Suppressor macrophage treated with lipopolysaccharide for 1 hour (primary cell): ENCODE results near the gene MLLT10.

Source experiments
- DNase-seq, 3 donors: peaks; one replicate each; pipeline ENCODE4 v3.0.0-alpha.2; 2020 to 2022

MLLT10 gene

GRCh38 chr10:21517134-21518031, 16.6 kb upstream of the MLLT10 start:
- peak; percentile 46 to 73 (median 55) for DNase-seq

DNA sequence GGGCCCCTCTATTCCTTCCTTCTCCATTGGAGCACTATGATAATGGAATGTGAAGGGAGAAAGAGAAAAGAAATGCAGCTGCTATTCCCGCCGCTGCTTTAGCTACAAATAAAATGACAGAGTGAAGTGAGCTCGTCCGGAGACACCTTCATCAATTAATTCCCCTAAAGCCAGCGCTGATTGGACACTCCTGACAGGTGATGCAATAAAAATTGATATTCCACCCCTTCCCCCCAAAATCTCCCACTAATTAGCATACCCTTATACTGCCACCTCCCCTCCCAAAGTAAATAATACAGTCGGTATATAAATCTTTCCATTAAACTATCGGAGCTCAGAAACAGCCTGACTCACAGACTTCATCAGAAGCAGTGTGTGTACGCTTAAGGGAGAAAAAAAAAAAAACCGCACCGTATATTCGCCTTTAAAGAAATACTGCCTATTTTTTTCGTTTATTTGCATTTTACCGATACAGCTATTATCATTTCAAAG, 15.8 kb upstream of the MLLT10 start:
- DNase-seq, result peak in 1 of 3 donors; percentile 19

GRCh38 chr10:21518641-21519396, 15.2 kb upstream of the MLLT10 start:
- peak in 1 of 3 donors; percentile 19 for DNase-seq

GRCh38 chr10:21519397-21519933, 14.6 kb upstream of the MLLT10 start:
- DNase-seq, result no peak

DNA sequence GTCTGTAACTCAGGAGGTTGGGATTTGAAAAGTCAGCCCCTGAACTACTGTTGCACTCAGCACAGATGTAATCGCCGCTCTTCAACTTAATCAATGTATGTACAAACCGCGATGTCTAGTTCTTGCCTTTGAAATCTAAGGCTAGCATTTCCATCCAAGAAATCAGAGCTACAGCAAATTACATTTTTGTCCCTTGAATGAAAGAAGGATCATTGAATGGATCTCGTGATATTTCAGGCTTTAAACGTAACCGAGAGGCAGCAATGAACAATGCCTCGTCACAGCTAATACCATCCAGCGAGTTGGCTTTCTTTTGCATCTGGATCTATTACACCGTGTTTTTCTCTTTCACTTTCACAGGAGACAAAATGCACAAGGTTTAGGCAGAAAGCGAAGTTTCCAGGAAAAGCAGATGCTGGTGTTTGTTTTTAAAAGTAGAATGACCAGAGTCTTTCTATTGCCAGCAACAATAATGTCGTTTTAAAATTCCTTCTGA, 14.0 kb upstream of the MLLT10 start:
- peak; percentile 51 to 71 (median 64) for DNase-seq

- DNase-seq, result no peak
These were observed 13.5 kb upstream of the MLLT10 start for GRCh38 chr10:21520509-21520908.

- no peak for DNase-seq
These were observed 13.1 kb upstream of the MLLT10 start for GRCh38 chr10:21520949-21521348.

DNA sequence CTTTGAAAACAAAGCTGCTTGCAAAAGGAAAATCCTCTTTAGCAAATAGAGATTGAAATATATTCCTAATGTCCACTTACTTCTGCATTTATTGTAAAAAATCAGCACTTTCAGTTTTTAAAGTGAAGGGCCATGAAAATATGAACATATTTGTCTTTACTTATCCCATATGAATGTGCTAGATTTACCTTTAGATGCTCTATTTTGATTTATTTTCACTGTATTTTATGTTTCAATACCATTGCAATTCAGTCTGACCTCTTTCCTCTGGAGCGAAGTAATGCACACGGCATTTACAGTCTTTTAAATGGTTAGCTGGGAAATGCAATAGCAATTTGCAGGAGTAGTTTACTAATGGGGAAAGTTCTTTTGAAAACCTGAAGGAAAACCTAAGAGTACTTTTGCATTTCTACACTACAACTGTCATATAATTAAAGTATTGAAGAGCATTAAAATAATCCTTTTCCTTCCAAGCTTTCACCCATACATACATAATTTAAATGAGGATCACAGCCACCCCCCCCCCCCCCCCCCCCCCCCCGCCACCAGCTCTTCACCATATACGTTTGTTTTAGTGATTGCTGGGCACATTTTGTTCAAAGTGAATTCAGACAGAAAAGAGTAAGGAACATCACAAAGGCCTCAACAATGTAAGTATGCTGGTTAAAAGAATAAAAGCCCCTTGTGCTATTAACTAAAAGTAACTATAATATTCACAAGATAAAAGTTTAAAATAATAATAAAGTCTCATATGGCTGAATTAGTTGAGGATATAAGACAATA, 12.1 kb upstream of the MLLT10 start:
- no peak for DNase-seq

- DNase-seq, result no peak
These were observed 11.2 kb upstream of the MLLT10 start for GRCh38 chr10:21522631-21523406.

DNA sequence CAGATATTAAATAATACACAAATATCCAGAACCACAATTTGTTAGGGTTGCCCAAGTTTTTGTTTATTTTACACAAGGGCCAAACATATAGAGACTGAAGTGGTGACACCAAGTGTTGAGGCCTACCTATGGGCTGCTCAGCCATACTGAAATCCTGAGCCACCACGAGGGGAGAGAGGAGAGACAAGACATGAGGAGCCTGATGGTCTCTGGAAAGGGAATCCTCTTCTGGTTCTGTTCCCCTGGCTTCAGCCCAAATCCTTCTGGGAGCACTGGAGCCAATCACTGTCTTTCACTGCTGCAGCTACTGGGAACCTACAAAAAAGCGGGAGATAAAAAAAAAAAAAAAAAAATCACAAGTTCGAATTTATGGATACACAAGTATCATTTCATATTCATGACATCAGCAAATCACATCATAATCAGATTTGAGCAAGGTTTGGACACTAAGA, 10.4 kb upstream of the MLLT10 start:
- DNase-seq, result no peak

- no peak for DNase-seq
These were observed 9.9 kb upstream of the MLLT10 start for GRCh38 chr10:21524131-21524525.

GRCh38 chr10:21524526-21525366, 9.3 kb upstream of the MLLT10 start:
- peak; percentile 60 to 74 (median 68) for DNase-seq

- peak; percentile 81 to 94 (median 87) for DNase-seq
These were observed 8.5 kb upstream of the MLLT10 start, which contains the start of gene SKIDA1 for GRCh38 chr10:21525367-21526187. Gene SKIDA1 (minus strand): TSS chr10:21525682. CDS start chr10:21517822, 7,860 bp downstream.

- peak; percentile 72 to 88 (median 79) for DNase-seq
These were observed 7.7 kb upstream of the MLLT10 start for GRCh38 chr10:21526188-21526859.

- peak; percentile 59 to 81 (median 66) for DNase-seq
These were observed 7.0 kb upstream of the MLLT10 start for GRCh38 chr10:21526860-21527597.

DNA sequence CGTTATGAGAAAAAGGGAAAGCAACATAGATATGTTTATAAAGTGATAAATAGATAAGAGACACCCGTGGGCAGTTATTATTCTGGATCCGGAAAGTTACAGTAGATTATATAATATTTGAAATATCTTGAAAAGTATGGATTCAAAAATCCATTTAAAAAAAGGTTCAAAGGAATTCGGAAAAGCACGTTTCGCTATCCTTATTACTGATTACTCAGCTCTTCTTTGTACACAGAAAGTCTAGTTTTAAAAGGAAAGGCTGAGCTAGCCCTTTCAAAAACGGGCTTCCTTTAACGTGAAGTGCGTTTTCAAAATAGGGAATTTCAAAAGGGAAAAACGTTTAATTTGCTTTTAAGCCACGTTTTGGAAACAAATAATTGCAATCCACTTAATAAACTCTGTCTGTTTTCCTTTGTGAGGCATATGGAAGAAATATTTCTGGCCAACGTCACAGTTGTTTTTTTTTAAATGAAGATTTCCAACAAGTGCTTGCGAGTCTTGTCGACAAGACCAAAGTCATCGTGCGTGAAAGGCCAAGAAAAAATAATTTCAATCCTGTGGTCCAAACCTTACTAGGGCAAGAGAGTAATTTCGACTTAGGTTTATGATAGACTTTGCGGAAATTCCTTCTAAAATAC, 6.3 kb upstream of the MLLT10 start:
- DNase-seq, result peak in 2 of 3 donors; percentile 19 to 45

- peak in 1 of 3 donors; percentile 6 for DNase-seq
These were observed 5.6 kb upstream of the MLLT10 start for GRCh38 chr10:21528236-21529031.
